GM12878 (cell line): ENCODE measurements around the gene NCAM1.

Experiments used
- CTCF ChIP-seq, 3 experiments: IDR thresholded peaks in 2 of 3; conservative IDR thresholded peaks in 1 of 3; 2 replicates each; pipeline ENCODE4 v1.5.1; 2011; ENCODE audit warnings: low read depth in 3 of 3, low read length in 3 of 3, mild to moderate bottlenecking in 3 of 3, control low read depth in 2 of 3, moderate library complexity in 2 of 3, inconsistent platforms in 1 of 3, mixed read lengths in 1 of 3; ENCODE audit not compliant: control insufficient read depth in 2 of 3, insufficient read depth in 1 of 3; ENCODE audit errors: extremely low read depth in 1 of 3
- DPF2 ChIP-seq: fragments of 450-650 bp; IDR thresholded peaks from 2 replicates; pipeline ENCODE4 v1.6.1; 2017; ENCODE audit warnings: mild to moderate bottlenecking
- EGR1 ChIP-seq, 2 experiments: IDR thresholded peaks; 1 replicate in 1 of 2; 2 replicates in 1 of 2; pipeline ENCODE4 v1.6.1; 2011 to 2012; ENCODE audit warnings: low read depth in 2 of 2, low read length in 2 of 2, borderline replicate concordance in 1 of 2, mild to moderate bottlenecking in 1 of 2, moderate library complexity in 1 of 2
- ELK1 ChIP-seq: IDR thresholded peaks from 2 replicates; pipeline ENCODE4 v1.6.1; 2012; ENCODE audit warnings: low read depth, low read length, improper control_type of control experiment
- FOS ChIP-seq: IDR thresholded peaks from 3 replicates; pipeline ENCODE4 v1.6.1; 2011; ENCODE audit warnings: borderline replicate concordance; ENCODE audit not compliant: insufficient read length; ENCODE audit errors: extremely low read depth
- MEF2B ChIP-seq: fragments of 450-650 bp; IDR thresholded peaks from 2 replicates; pipeline ENCODE4 v1.6.1; 2018; ENCODE audit warnings: mild to moderate bottlenecking, moderate library complexity; ENCODE audit not compliant: partially characterized antibody, poor library complexity, severe bottlenecking
- MYB ChIP-seq: fragments of 150-350 bp; IDR thresholded peaks from 2 replicates; pipeline ENCODE4 v1.6.1; 2014; ENCODE audit warnings: mild to moderate bottlenecking, low read depth, low read length, borderline replicate concordance
- POU2F2 ChIP-seq: IDR thresholded peaks from 3 replicates; pipeline ENCODE4 v1.6.1; 2011; ENCODE audit warnings: low read depth, mild to moderate bottlenecking, low read length, borderline replicate concordance
- SKIL ChIP-seq: fragments of 450-650 bp; IDR thresholded peaks from 2 replicates; pipeline ENCODE4 v1.6.1; 2017; ENCODE audit warnings: mild to moderate bottlenecking, low read depth, inconsistent platforms; ENCODE audit not compliant: poor library complexity, severe bottlenecking
- SMC3 ChIP-seq: IDR thresholded peaks from 2 replicates; pipeline ENCODE4 v1.6.1; 2011; ENCODE audit warnings: low read length, improper control_type of control experiment, borderline replicate concordance
- SPI1 ChIP-seq: IDR thresholded peaks from 2 replicates; pipeline ENCODE4 v1.6.1; 2011; ENCODE audit warnings: low read depth, mild to moderate bottlenecking, low read length, moderate library complexity, borderline replicate concordance; ENCODE audit not compliant: insufficient read depth
- TBL1XR1 ChIP-seq: IDR thresholded peaks from 2 replicates; pipeline ENCODE4 v1.6.1; 2012; ENCODE audit warnings: low read depth, low read length, improper control_type of control experiment
- TF ChIP-seq, protein P1 (sequence below): fragments of 450-650 bp; IDR thresholded peaks from 2 replicates; pipeline ENCODE4 v1.6.1; 2017; ENCODE audit warnings: antibody characterized with exemption, mild to moderate bottlenecking, moderate library complexity
- TF ChIP-seq, protein P2 (sequence below): fragments of 450-650 bp; IDR thresholded peaks from 2 replicates; pipeline ENCODE4 v1.6.1; 2014; ENCODE audit warnings: mild to moderate bottlenecking

- TF ChIP-seq, protein P1, sequence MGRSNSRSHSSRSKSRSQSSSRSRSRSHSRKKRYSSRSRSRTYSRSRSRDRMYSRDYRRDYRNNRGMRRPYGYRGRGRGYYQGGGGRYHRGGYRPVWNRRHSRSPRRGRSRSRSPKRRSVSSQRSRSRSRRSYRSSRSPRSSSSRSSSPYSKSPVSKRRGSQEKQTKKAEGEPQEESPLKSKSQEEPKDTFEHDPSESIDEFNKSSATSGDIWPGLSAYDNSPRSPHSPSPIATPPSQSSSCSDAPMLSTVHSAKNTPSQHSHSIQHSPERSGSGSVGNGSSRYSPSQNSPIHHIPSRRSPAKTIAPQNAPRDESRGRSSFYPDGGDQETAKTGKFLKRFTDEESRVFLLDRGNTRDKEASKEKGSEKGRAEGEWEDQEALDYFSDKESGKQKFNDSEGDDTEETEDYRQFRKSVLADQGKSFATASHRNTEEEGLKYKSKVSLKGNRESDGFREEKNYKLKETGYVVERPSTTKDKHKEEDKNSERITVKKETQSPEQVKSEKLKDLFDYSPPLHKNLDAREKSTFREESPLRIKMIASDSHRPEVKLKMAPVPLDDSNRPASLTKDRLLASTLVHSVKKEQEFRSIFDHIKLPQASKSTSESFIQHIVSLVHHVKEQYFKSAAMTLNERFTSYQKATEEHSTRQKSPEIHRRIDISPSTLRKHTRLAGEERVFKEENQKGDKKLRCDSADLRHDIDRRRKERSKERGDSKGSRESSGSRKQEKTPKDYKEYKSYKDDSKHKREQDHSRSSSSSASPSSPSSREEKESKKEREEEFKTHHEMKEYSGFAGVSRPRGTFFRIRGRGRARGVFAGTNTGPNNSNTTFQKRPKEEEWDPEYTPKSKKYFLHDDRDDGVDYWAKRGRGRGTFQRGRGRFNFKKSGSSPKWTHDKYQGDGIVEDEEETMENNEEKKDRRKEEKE, result no peak
- no peak for TF ChIP-seq CTCF (IDR thresholded peaks at IDR 0.05 in 2 of 3, conservative IDR thresholded peaks at IDR 0.05 in 1 of 3; ENCODE audit: control insufficient read depth in 2 of 3, extremely low read depth in 1 of 3, insufficient read depth in 1 of 3, low read depth in 3 of 3, low read length in 3 of 3)
- no peak for TF ChIP-seq SMC3
- TF ChIP-seq FOS, result no peak
- no peak for TF ChIP-seq MEF2B
- TF ChIP-seq SPI1, result no peak
- TF ChIP-seq, protein P2, sequence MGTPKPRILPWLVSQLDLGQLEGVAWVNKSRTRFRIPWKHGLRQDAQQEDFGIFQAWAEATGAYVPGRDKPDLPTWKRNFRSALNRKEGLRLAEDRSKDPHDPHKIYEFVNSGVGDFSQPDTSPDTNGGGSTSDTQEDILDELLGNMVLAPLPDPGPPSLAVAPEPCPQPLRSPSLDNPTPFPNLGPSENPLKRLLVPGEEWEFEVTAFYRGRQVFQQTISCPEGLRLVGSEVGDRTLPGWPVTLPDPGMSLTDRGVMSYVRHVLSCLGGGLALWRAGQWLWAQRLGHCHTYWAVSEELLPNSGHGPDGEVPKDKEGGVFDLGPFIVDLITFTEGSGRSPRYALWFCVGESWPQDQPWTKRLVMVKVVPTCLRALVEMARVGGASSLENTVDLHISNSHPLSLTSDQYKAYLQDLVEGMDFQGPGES, result no peak
- TF ChIP-seq ELK1, result no peak
- no peak for TF ChIP-seq MYB
- TF ChIP-seq TBL1XR1, result no peak
- TF ChIP-seq EGR1 (IDR thresholded peaks at IDR 0.05; ENCODE audit: borderline replicate concordance in 1 of 2, low read depth in 2 of 2, low read length in 2 of 2), result no peak
- no peak for TF ChIP-seq DPF2
- TF ChIP-seq SKIL, result no peak
- no peak for TF ChIP-seq POU2F2
Measured at GRCh38 chr11:113112307-113112706, 151.1 kb downstream of the NCAM1 start.
